ENCODE data around the gene KIF24. TPM values are rescaled to one million over a fixed set of nuclear protein-coding genes. Genes with fewer than 3 reads are reported as not detected.
"Not testable (repeated sequence)": the region's sequence is repeated elsewhere in the genome, so short reads cannot be mapped to it uniquely, and the experiment has no call there.

KIF24 gene
- total RNA-seq, 1 donor from 2014 or later = 5.0 TPM

GRCh38 chr9:34370970-34371880, 42.2 kb upstream of the KIF24 start:
- Mint-ChIP-seq H3K4me1 (ENCODE audit: low read depth) (peaks cover 14% of the 10 kb centered on the region), H3K27me3 (ENCODE audit: low read depth) (no peaks in the 10 kb centered on the region), H3K27ac (no peak overlapping the region), H3K9me3 (peaks cover 3% of the 10 kb centered on the region), H3K36me3 (ENCODE audit: low read depth) (peaks cover 6% of the 10 kb centered on the region), H3K4me3 (ENCODE audit: low read depth) (no peak overlapping the region)
- intact Hi-C loops (cut with micrococcal nuclease) = no loop called here
- no peak for DNase-seq (ENCODE audit: low spot score)

GRCh38 chr9:34370335-34370969, 41.4 kb upstream of the KIF24 start:
- H3K27ac Mint-ChIP-seq = no peak overlapping the region

GRCh38 chr9:34369636-34370035, 40.6 kb upstream of the KIF24 start:
- intact Hi-C loops (cut with micrococcal nuclease) = no loop called here
- DNase-seq (ENCODE audit: low spot score) = no peak
- Mint-ChIP-seq H3K27me3 (ENCODE audit: low read depth) (no peaks in the 10 kb centered on the region), H3K9me3 (peaks cover 3% of the 10 kb centered on the region), H3K27ac (no peak overlapping the region), H3K4me1 (ENCODE audit: low read depth) (peaks cover 3% of the 10 kb centered on the region), H3K4me3 (ENCODE audit: low read depth) (no peak overlapping the region), H3K36me3 (ENCODE audit: low read depth) (peaks cover 6% of the 10 kb centered on the region)

More at GRCh38 chr9:34370335-34370969, 41.4 kb upstream of the KIF24 start:
- no peak for DNase-seq (ENCODE audit: low spot score)
- Mint-ChIP-seq H3K4me1 (ENCODE audit: low read depth) (peaks cover 6% of the 10 kb centered on the region), H3K9me3 (peaks cover 3% of the 10 kb centered on the region), H3K27me3 (ENCODE audit: low read depth) (no peaks in the 10 kb centered on the region), H3K4me3 (ENCODE audit: low read depth) (no peak overlapping the region), H3K36me3 (ENCODE audit: low read depth) (peaks cover 6% of the 10 kb centered on the region)
- intact Hi-C loops (cut with micrococcal nuclease) = no loop called here

- DNase-seq (ENCODE audit: low spot score); intact Hi-C loops (cut with micrococcal nuclease); H3K9me3 Mint-ChIP-seq; H3K36me3 Mint-ChIP-seq (ENCODE audit: low read depth); H3K27ac Mint-ChIP-seq; H3K4me3 Mint-ChIP-seq (ENCODE audit: low read depth); H3K27me3 Mint-ChIP-seq (ENCODE audit: low read depth); H3K4me1 Mint-ChIP-seq (ENCODE audit: low read depth): not testable (repeated sequence)
Observed at GRCh38 chr9:34368796-34369195, 39.7 kb upstream of the KIF24 start.

GRCh38 chr9:34367751-34368410, 38.8 kb upstream of the KIF24 start:
- H3K27ac Mint-ChIP-seq; H3K27me3 Mint-ChIP-seq (ENCODE audit: low read depth); H3K36me3 Mint-ChIP-seq (ENCODE audit: low read depth); intact Hi-C loops (cut with micrococcal nuclease); H3K9me3 Mint-ChIP-seq; H3K4me3 Mint-ChIP-seq (ENCODE audit: low read depth); DNase-seq (ENCODE audit: low spot score): not testable (repeated sequence)
- peaks cover 12% of the 10 kb centered on the region for H3K4me1 Mint-ChIP-seq (ENCODE audit: low read depth)

- intact Hi-C loops (cut with micrococcal nuclease) = no loop called here
- no peak overlapping the region for H3K27ac Mint-ChIP-seq
- H3K4me3 Mint-ChIP-seq (ENCODE audit: low read depth) = no peak overlapping the region
- H3K9me3 Mint-ChIP-seq = peaks cover 3% of the 10 kb centered on the region
- peaks cover 6% of the 10 kb centered on the region for H3K36me3 Mint-ChIP-seq (ENCODE audit: low read depth)
- no peaks in the 10 kb centered on the region for H3K27me3 Mint-ChIP-seq (ENCODE audit: low read depth)
- DNase-seq (ENCODE audit: low spot score) = no peak
- H3K4me1 Mint-ChIP-seq (ENCODE audit: low read depth) = peaks cover 12% of the 10 kb centered on the region
Observed at GRCh38 chr9:34366365-34366764, 37.3 kb upstream of the KIF24 start.

- DNase-seq (ENCODE audit: low spot score) = no peak
- Mint-ChIP-seq H3K4me3 (ENCODE audit: low read depth) (no peak overlapping the region), H3K27ac (no peak overlapping the region), H3K36me3 (ENCODE audit: low read depth) (peaks cover 3% of the 10 kb centered on the region), H3K27me3 (ENCODE audit: low read depth) (no peaks in the 10 kb centered on the region), H3K9me3 (peaks cover 3% of the 10 kb centered on the region), H3K4me1 (ENCODE audit: low read depth) (peaks cover 11% of the 10 kb centered on the region)
- intact Hi-C loops (cut with micrococcal nuclease) = no loop called here
Observed at GRCh38 chr9:34365282-34365681, 36.2 kb upstream of the KIF24 start.

- Mint-ChIP-seq H3K27me3 (ENCODE audit: low read depth) (no peaks in the 10 kb centered on the region), H3K9me3 (peaks cover 3% of the 10 kb centered on the region), H3K36me3 (ENCODE audit: low read depth) (peaks cover 3% of the 10 kb centered on the region), H3K4me3 (ENCODE audit: low read depth) (no peak overlapping the region), H3K4me1 (ENCODE audit: low read depth) (peaks cover 9% of the 10 kb centered on the region), H3K27ac (no peak overlapping the region)
- DNase-seq (ENCODE audit: low spot score) = no peak
- intact Hi-C loops (cut with micrococcal nuclease) = no loop called here
Observed at GRCh38 chr9:34363619-34364351, 34.7 kb upstream of the KIF24 start.

GRCh38 chr9:34362614-34363214, 33.6 kb upstream of the KIF24 start:
- Mint-ChIP-seq H3K36me3 (ENCODE audit: low read depth) (peaks cover 3% of the 10 kb centered on the region), H3K27me3 (ENCODE audit: low read depth) (no peaks in the 10 kb centered on the region), H3K27ac (no peak overlapping the region), H3K4me3 (ENCODE audit: low read depth) (no peak overlapping the region), H3K9me3 (peaks cover 8% of the 10 kb centered on the region), H3K4me1 (ENCODE audit: low read depth) (peaks cover 9% of the 10 kb centered on the region)
- intact Hi-C loops (cut with micrococcal nuclease) = no loop called here
- no peak for DNase-seq (ENCODE audit: low spot score)

- H3K4me3 Mint-ChIP-seq (ENCODE audit: low read depth); DNase-seq (ENCODE audit: low spot score); H3K27me3 Mint-ChIP-seq (ENCODE audit: low read depth); H3K4me1 Mint-ChIP-seq (ENCODE audit: low read depth); intact Hi-C loops (cut with micrococcal nuclease); H3K27ac Mint-ChIP-seq: not testable (repeated sequence)
- Mint-ChIP-seq H3K36me3 (ENCODE audit: low read depth) (peaks cover 15% of the 10 kb centered on the region), H3K9me3 (peaks cover 20% of the 10 kb centered on the region)
Observed at GRCh38 chr9:34352957-34353356, 23.9 kb upstream of the KIF24 start.

GRCh38 chr9:34352122-34352652, 23.1 kb upstream of the KIF24 start:
- H3K27me3 Mint-ChIP-seq (ENCODE audit: low read depth); intact Hi-C loops (cut with micrococcal nuclease); DNase-seq (ENCODE audit: low spot score); H3K4me1 Mint-ChIP-seq (ENCODE audit: low read depth); H3K27ac Mint-ChIP-seq; H3K4me3 Mint-ChIP-seq (ENCODE audit: low read depth): not testable (repeated sequence)
- Mint-ChIP-seq H3K36me3 (ENCODE audit: low read depth) (peaks cover 15% of the 10 kb centered on the region), H3K9me3 (peaks cover 15% of the 10 kb centered on the region)

GRCh38 chr9:34349324-34349723, 20.3 kb upstream of the KIF24 start:
- Mint-ChIP-seq H3K36me3 (ENCODE audit: low read depth) (peaks cover 8% of the 10 kb centered on the region), H3K4me3 (ENCODE audit: low read depth) (no peak overlapping the region), H3K9me3 (no peaks in the 10 kb centered on the region), H3K27ac (no peak overlapping the region), H3K4me1 (ENCODE audit: low read depth) (no peaks in the 10 kb centered on the region), H3K27me3 (ENCODE audit: low read depth) (no peaks in the 10 kb centered on the region)
- no peak for DNase-seq (ENCODE audit: low spot score)
- intact Hi-C loops (cut with micrococcal nuclease) = no loop called here
